ENCODE data around the gene RPL15. TPM values are rescaled to one million over a fixed set of nuclear protein-coding genes. Genes with fewer than 3 reads are reported as not detected.
"Not testable (repeated sequence)": the region's sequence is repeated elsewhere in the genome, so short reads cannot be mapped to it uniquely, and the experiment has no call there.

The RPL15 gene
- total RNA-seq, result 1,000 to 10,000 TPM; 2,279 to 2,502 (median 2,371) TPM

DNA sequence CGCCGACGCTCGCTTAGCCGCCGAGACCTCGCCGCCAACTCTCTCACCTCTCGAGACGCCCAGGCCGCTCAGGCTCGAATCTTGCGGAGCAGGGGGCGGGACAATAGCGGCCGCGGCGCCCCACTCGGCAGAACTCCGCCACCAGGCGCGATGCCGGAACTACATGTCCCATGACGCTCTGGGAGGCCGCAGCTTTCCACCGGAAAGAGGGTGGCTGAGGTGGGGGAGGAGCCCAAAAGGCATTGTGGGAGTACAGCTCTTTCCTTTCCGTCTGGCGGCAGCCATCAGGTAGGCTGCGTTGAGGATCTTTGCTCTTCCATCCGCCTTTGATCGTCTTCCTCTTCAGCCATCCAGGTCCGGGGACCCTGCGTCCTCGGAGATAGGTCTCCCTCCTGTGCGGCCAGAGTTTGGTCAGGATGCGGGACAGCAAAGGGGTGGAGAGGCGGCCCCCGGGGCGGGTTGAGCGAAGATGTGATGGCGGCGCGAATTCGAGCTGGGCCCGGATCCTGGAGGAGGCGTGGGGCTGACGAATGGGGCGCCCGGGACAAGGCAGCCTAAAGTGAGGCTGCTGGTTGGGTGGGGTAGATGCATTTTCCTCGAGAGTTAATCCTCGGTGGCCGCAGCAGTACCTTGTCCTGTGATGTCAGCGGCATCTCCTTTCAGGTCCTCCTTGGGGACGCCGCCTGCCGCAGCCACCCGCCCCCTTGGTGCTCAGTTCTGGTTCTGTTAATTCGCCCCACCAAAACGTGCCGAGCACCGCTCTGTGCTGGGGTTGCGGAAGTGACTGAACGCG is at the start of gene RPL15, which contains the start of gene NKIRAS1:
RPL15 (plus strand) TSS at position 247 of the 793 bp plus-strand sequence. CDS start 728 bp downstream, outside the sequence.
NKIRAS1 (minus strand) TSS at position 105 of the 793 bp plus-strand sequence. CDS start 6,086 bp downstream, outside the sequence.
- peak; percentile 93 to 95 for ATAC-seq
- Mint-ChIP-seq H3K4me1 (ENCODE audit: low read depth) (peaks cover 47% of the 10 kb centered on the region), H3K9me3 (no peaks in the 10 kb centered on the region), H3K4me3 (peak within 1 kb of the TSS; percentile 100), H3K27me3 (ENCODE audit: low read depth) (peaks cover 3% of the 10 kb centered on the region), H3K36me3 (ENCODE audit: insufficient read depth) (peaks cover 37% of the 10 kb centered on the region)
- peak; percentile 96 for DNase-seq

DNA sequence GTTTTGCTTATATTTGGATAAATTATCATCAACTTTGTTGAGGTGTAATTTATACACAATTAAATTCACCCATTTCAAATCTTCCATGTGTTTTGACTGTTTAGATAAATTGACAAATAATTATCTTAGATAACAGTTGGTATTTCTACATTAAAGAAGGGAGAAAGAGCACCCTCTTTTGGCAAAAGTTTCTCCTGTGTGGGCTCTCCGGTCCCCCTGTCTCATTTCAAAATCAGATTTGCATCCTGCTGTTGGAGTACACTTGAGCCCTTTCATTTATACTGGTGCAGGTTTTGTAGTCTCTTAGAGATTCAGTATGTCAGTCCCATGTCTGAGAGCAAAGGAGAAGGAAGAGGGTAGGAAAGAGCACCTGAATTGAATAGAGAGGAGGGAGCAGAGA is 49.5 kb upstream of the RPL15 start:
- no peak for DNase-seq
- H3K4me1 Mint-ChIP-seq (ENCODE audit: low read depth), result peaks cover 29% of the 10 kb centered on the region
- no peaks in the 10 kb centered on the region for H3K9me3 Mint-ChIP-seq
- H3K4me3 Mint-ChIP-seq, result no peak overlapping the region
- ATAC-seq, result no peak
- H3K27me3 Mint-ChIP-seq (ENCODE audit: low read depth), result no peaks in the 10 kb centered on the region
- peaks cover 6% of the 10 kb centered on the region for H3K36me3 Mint-ChIP-seq (ENCODE audit: insufficient read depth)

GRCh38 chr3:23867838-23868237 is 49.1 kb upstream of the RPL15 start:
- DNase-seq (no peak), ATAC-seq (no peak)
- peaks cover 29% of the 10 kb centered on the region for H3K4me1 Mint-ChIP-seq (ENCODE audit: low read depth)
- no peaks in the 10 kb centered on the region for H3K27me3 Mint-ChIP-seq (ENCODE audit: low read depth)
- H3K36me3 Mint-ChIP-seq (ENCODE audit: insufficient read depth), result peaks cover 6% of the 10 kb centered on the region
- H3K4me3 Mint-ChIP-seq, result no peak overlapping the region
- H3K9me3 Mint-ChIP-seq, result no peaks in the 10 kb centered on the region

DNA sequence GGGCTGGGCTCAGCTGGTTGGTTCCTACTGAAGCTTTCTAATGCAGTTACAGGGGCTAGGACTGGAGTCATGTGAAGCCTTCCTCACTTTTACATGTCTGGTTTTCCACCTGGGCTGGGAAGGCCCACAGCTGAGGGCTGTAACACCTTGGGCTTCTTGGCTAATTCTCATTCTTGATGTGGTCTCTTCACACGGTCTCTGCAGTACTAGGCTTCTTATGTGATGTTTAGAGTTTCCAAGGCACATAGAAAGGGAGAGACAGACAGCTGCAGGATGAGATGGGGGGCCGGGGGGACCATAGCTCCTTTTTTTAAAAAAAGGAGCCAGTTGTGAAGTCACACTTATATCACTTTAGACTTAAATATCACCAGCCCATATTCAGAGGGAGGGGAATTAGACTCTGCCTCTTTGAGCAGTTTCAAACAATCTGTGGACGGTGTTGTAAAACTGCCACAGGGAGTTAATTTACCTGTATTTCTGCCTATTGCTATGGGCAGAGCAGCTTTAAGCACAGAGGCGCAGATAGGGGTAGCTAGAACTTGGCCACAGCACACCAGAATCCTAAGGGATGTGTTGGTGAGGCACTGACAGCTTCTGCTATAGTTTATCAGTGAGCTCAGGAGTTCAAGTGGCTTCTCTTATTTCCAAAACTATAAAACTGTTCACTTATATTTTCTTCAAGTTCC is 46.8 kb upstream of the RPL15 start:
- ATAC-seq, result no peak

DNA sequence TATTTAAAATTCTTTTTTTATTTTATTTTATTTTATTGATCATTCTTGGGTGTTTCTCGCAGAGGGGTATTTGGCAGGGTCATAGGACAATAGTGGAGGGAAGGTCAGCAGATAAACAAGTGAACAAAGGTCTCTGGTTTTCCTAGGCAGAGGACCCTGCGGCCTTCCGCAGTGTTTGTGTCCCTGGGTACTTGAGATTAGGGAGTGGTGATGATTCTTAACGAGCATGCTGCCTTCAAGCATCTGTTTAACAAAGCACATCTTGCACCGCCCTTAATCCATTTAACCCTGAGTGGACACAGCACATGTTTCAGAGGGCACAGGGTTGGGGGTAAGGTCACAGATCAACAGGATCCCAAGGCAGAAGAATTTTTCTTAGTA is 46.3 kb upstream of the RPL15 start:
- H3K4me1 Mint-ChIP-seq (ENCODE audit: low read depth), result peaks cover 27% of the 10 kb centered on the region
- not testable (repeated sequence) for H3K36me3 Mint-ChIP-seq (ENCODE audit: insufficient read depth); H3K4me3 Mint-ChIP-seq; DNase-seq; H3K27me3 Mint-ChIP-seq (ENCODE audit: low read depth); H3K9me3 Mint-ChIP-seq; ATAC-seq

More for the DNA sequence above, 46.8 kb upstream of the RPL15 start:
- Mint-ChIP-seq H3K4me3 (no peak overlapping the region), H3K4me1 (ENCODE audit: low read depth) (peaks cover 32% of the 10 kb centered on the region), H3K27me3 (ENCODE audit: low read depth) (no peaks in the 10 kb centered on the region), H3K36me3 (ENCODE audit: insufficient read depth) (no peaks in the 10 kb centered on the region), H3K9me3 (no peaks in the 10 kb centered on the region)
- DNase-seq, result no peak

- not testable (repeated sequence) for ATAC-seq; H3K4me3 Mint-ChIP-seq; H3K27me3 Mint-ChIP-seq (ENCODE audit: low read depth); H3K9me3 Mint-ChIP-seq; DNase-seq; H3K36me3 Mint-ChIP-seq (ENCODE audit: insufficient read depth)
- H3K4me1 Mint-ChIP-seq (ENCODE audit: low read depth), result peaks cover 27% of the 10 kb centered on the region
These were observed 45.6 kb upstream of the RPL15 start for GRCh38 chr3:23871361-23871760.

GRCh38 chr3:23872330-23872729 is 44.6 kb upstream of the RPL15 start:
- no peaks in the 10 kb centered on the region for H3K27me3 Mint-ChIP-seq (ENCODE audit: low read depth)
- H3K4me1 Mint-ChIP-seq (ENCODE audit: low read depth), result peaks cover 27% of the 10 kb centered on the region
- no peak overlapping the region for H3K4me3 Mint-ChIP-seq
- DNase-seq, result no peak
- no peaks in the 10 kb centered on the region for H3K36me3 Mint-ChIP-seq (ENCODE audit: insufficient read depth)
- H3K9me3 Mint-ChIP-seq, result no peaks in the 10 kb centered on the region
- no peak for ATAC-seq

GRCh38 chr3:23873941-23874340 is 43.0 kb upstream of the RPL15 start:
- H3K4me3 Mint-ChIP-seq, result no peak overlapping the region
- H3K4me1 Mint-ChIP-seq (ENCODE audit: low read depth), result peaks cover 22% of the 10 kb centered on the region
- DNase-seq, result no peak
- ATAC-seq, result no peak
- H3K9me3 Mint-ChIP-seq, result no peaks in the 10 kb centered on the region
- H3K27me3 Mint-ChIP-seq (ENCODE audit: low read depth), result no peaks in the 10 kb centered on the region
- H3K36me3 Mint-ChIP-seq (ENCODE audit: insufficient read depth), result no peaks in the 10 kb centered on the region

DNA sequence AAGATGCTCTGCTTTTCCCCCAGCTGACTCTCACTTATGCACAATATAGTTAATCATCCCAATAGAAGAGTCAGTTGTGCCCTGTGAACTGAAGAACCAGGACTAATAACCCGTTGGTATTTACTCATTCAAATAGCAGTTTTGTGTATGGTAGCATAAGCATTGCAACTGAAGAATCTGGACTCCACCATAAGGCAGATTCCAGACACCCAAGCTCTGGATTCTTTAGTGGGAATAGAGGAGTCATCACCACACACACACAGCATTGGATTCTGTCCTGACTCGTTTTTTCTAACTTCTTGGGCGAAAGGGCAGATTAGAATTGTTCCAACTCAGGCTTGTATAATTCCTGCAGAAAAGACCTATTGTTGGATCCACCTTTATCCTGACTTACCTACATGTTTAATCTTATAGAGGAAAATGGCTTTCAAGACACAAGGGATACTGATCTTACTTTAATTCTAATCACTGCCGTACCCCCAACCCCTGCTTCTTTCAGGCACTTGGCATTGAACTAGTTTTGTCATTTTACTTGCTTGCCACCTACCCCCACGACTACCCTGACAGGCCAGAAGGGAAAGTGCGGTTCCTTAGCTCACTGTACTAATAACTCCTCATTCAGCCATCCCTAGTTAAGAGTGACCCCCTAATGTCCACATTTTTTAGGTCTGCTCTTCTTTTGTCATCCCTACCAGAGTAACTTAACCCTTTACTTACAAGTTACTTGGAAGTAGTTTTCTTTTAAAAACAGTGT is 42.4 kb upstream of the RPL15 start:
- no peak overlapping the region for H3K4me3 Mint-ChIP-seq
- no peaks in the 10 kb centered on the region for H3K27me3 Mint-ChIP-seq (ENCODE audit: low read depth)
- DNase-seq (no peak), ATAC-seq (no peak)
- no peaks in the 10 kb centered on the region for H3K9me3 Mint-ChIP-seq
- H3K4me1 Mint-ChIP-seq (ENCODE audit: low read depth), result peaks cover 24% of the 10 kb centered on the region
- no peaks in the 10 kb centered on the region for H3K36me3 Mint-ChIP-seq (ENCODE audit: insufficient read depth)

DNA sequence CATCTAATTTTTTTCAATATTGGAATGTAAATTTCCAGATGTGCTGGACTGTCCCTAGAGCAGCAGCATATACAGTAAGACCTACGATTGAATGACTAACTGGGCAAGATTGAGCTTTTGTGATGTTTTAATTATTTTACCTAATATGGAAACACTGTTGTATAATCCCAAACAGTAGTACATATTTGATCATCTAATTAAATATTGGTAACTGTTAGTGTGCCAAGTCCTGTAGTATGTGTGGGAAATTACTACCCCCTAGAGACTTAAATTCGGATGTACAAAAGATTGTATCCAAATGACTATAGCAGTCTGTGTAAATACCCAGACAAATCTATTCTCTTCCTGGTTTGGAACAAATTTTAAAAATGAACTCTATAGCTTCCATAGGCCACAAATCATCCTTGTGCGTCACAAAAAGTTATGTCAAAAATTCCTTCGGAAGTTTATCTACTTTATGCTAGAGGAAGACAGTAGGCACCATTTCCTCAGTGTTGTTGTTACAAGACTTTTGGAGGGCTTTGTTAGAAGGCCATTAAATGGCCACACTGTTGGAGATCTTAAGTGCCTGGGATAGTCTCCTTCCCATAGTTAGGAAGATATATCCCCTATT is 41.7 kb upstream of the RPL15 start:
- ATAC-seq, result no peak
- Mint-ChIP-seq H3K4me3 (no peak overlapping the region), H3K36me3 (ENCODE audit: insufficient read depth) (no peaks in the 10 kb centered on the region), H3K9me3 (no peaks in the 10 kb centered on the region), H3K4me1 (ENCODE audit: low read depth) (peaks cover 24% of the 10 kb centered on the region), H3K27me3 (ENCODE audit: low read depth) (no peaks in the 10 kb centered on the region)
- DNase-seq, result no peak

GRCh38 chr3:23876923-23877322 is 40.0 kb upstream of the RPL15 start:
- Mint-ChIP-seq H3K36me3 (ENCODE audit: insufficient read depth) (peaks cover 6% of the 10 kb centered on the region), H3K4me1 (ENCODE audit: low read depth) (peaks cover 35% of the 10 kb centered on the region)
- no peak for ATAC-seq

GRCh38 chr3:23877329-23877980 is 39.5 kb upstream of the RPL15 start:
- H3K27me3 Mint-ChIP-seq (ENCODE audit: low read depth), result no peaks in the 10 kb centered on the region
- H3K9me3 Mint-ChIP-seq, result no peaks in the 10 kb centered on the region
- no peak overlapping the region for H3K4me3 Mint-ChIP-seq
- peaks cover 6% of the 10 kb centered on the region for H3K36me3 Mint-ChIP-seq (ENCODE audit: insufficient read depth)
- peaks cover 35% of the 10 kb centered on the region for H3K4me1 Mint-ChIP-seq (ENCODE audit: low read depth)
- ATAC-seq (no peak), DNase-seq (no peak)

More at GRCh38 chr3:23876923-23877322, 40.0 kb upstream of the RPL15 start:
- no peak for DNase-seq
- Mint-ChIP-seq H3K27me3 (ENCODE audit: low read depth) (no peaks in the 10 kb centered on the region), H3K9me3 (no peaks in the 10 kb centered on the region), H3K4me3 (no peak overlapping the region)

DNA sequence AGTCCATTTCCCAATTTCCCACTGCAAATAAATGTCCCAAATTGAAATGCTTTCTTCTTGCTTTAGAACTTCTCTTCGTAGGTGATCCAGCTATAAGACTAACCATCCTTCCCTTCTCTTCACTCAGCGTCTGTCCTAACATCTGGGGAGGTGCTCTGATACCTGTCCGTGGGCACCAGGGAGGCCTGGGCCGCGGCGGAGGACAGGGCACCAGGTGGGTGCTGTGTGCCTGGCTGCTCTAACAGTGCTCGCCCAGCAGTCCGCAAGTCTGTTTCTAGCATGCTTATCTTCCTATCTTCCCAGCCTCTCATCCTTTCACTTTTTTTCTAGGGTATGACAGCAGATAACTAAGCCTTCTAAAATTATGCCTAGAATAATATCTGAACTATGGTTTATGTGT is 37.4 kb upstream of the RPL15 start:
- DNase-seq (no peak), ATAC-seq (no peak)
- peaks cover 30% of the 10 kb centered on the region for H3K4me1 Mint-ChIP-seq (ENCODE audit: low read depth)
- H3K9me3 Mint-ChIP-seq, result no peaks in the 10 kb centered on the region
- no peak overlapping the region for H3K4me3 Mint-ChIP-seq
- peaks cover 6% of the 10 kb centered on the region for H3K36me3 Mint-ChIP-seq (ENCODE audit: insufficient read depth)
- no peaks in the 10 kb centered on the region for H3K27me3 Mint-ChIP-seq (ENCODE audit: low read depth)
